ENCODE results near the gene RLIM.

- no peak for TF ChIP-seq CTCF (IDR thresholded peaks at IDR 0.05)
- no peak for TF ChIP-seq POLR2A (IDR thresholded peaks at IDR 0.05)
These were observed 7.6 kb downstream of the RLIM start for GRCh38 chrX:74606799-74607198.
